HCT116 (cell line): ENCODE measurements around the gene SGPP2. TPM values are rescaled to one million over a fixed set of nuclear protein-coding genes. Genes with fewer than 3 reads are reported as not detected.

ENCODE experiments used
- ATAC-seq: fragments of 200-7000 bp; cut with Tn5 transposase; 2 replicates; pipeline ENCODE4 v1.9.1; 2020; ENCODE audit warnings: mild to moderate bottlenecking, moderate library complexity
- BruUV-seq: library from RNA; stranded (reverse); fragments of 400-500 nt; replicated peaks from 2 replicates; lab custom pipeline; 2021; lab: Mats Ljungman, UMichigan
- CTCF ChIA-PET: fragments of 300-600 bp; sonication (Branson Sonifier 250); formaldehyde crosslinking; loops from one replicate; lab custom pipeline; 2021; ENCODE audit warnings: antibody characterized with exemption; lab: Charles Lee
- POLR2A ChIA-PET: fragments of 300-600, 350-600 bp; sonication (Branson Sonifier 250); formaldehyde crosslinking; loops from one replicate; lab custom pipeline; 2021; ENCODE audit warnings: antibody characterized with exemption; lab: Charles Lee
- RAD21 ChIA-PET, 2 experiments: fragments of 300-600 bp; sonication (Branson Sonifier 250); formaldehyde crosslinking; loops; one replicate each; lab custom pipeline; 2023; ENCODE audit warnings: low total read pairs in 2 of 2; ENCODE audit not compliant: uncharacterized antibody in 2 of 2, unreplicated experiment in 2 of 2, low non-redundant PET in 1 of 2; lab: Charles Lee
- DNase-seq: peaks from one replicate; pipeline ENCODE4 v3.0.0-alpha.2; 2010; ENCODE audit warnings: low read depth, low spot score
- H2AFZ ChIP-seq: fragments of 200-600 bp; shearing (Covaris generic), sonication (generic); 2 replicates; pipeline ENCODE4 v1.6.1; 2017; ENCODE audit warnings: low read depth, mixed run types, mixed read lengths, antibody characterized with exemption, low read length; ENCODE audit not compliant: poor library complexity, severe bottlenecking
- H3K27ac ChIP-seq: 2 replicates; pipeline ENCODE4 v1.5.1; 2012; ENCODE audit warnings: low read depth, low read length
- H3K27me3 ChIP-seq: fragments of 200-600 bp; sonication (generic); 2 replicates; pipeline ENCODE4 v1.6.1; 2016; ENCODE audit warnings: mixed run types, low read length, mixed read lengths; ENCODE audit not compliant: insufficient read depth
- H3K36me3 ChIP-seq, 2 experiments: fragments of 200-500 bp in 1 of 2; fragments of 200-600 bp in 1 of 2; sonication (Bioruptor generic) in 1 of 2; sonication (generic) in 1 of 2; 2 replicates each; pipeline versions ENCODE4 v1.5.1 to v1.6.1; 2014 to 2016; ENCODE audit warnings: low read length in 2 of 2, inconsistent platforms in 1 of 2, mixed read lengths in 1 of 2, mixed run types in 1 of 2; ENCODE audit not compliant: insufficient read depth in 2 of 2, control insufficient read depth in 1 of 2
- H3K4me1 ChIP-seq, 2 experiments: fragments of 200-600 bp in 1 of 2; sonication (generic) in 1 of 2; 2 replicates each; pipeline versions ENCODE4 v1.5.1 to v1.6.1; 2012 to 2017; ENCODE audit warnings: low read length in 2 of 2, inconsistent platforms in 1 of 2, mild to moderate bottlenecking in 1 of 2, mixed read lengths in 1 of 2, mixed run types in 1 of 2, moderate library complexity in 1 of 2; ENCODE audit not compliant: insufficient read depth in 2 of 2, control insufficient read depth in 1 of 2
- H3K4me2 ChIP-seq: fragments of 200-600 bp; sonication (generic); 2 replicates; pipeline ENCODE4 v1.6.1; 2017; ENCODE audit warnings: mixed run types, low read length, mixed read lengths
- H3K4me3 ChIP-seq, 2 experiments: fragments of 200-600 bp in 1 of 2; sonication (generic) in 1 of 2; replicated peaks in 1 of 2; 2 replicates each; pipeline ENCODE4 v1.5.1; 2011 to 2016; ENCODE audit warnings: low read length in 2 of 2, control low read depth in 1 of 2, low read depth in 1 of 2, mild to moderate bottlenecking in 1 of 2, mixed read lengths in 1 of 2, mixed run types in 1 of 2
- H3K79me2 ChIP-seq: fragments of 200-600 bp; sonication (generic); 2 replicates; pipeline ENCODE4 v1.6.1; 2017; ENCODE audit warnings: mild to moderate bottlenecking, mixed run types, low read length, moderate library complexity, mixed read lengths; ENCODE audit not compliant: insufficient read depth
- H3K9ac ChIP-seq: fragments of 200-600 bp; sonication (generic); 2 replicates; pipeline ENCODE4 v1.6.1; 2016; ENCODE audit warnings: low read length, mixed read lengths
- H3K9me2 ChIP-seq: fragments of 200-600 bp; sonication (generic), shearing (Covaris generic); 2 replicates; pipeline ENCODE4 v1.6.1; 2017; ENCODE audit warnings: mixed run types, mild to moderate bottlenecking, moderate library complexity; ENCODE audit not compliant: insufficient read depth
- H3K9me3 ChIP-seq, 2 experiments: fragments of 200-500 bp in 1 of 2; fragments of 200-600 bp in 1 of 2; sonication (Bioruptor generic) in 1 of 2; sonication (generic) in 1 of 2; 2 replicates each; pipeline ENCODE4 v1.6.1; 2014 to 2017; ENCODE audit warnings: low read length in 2 of 2, mixed read lengths in 2 of 2, inconsistent platforms in 1 of 2, low read depth in 1 of 2, mild to moderate bottlenecking in 1 of 2, mixed run types in 1 of 2, moderate library complexity in 1 of 2; ENCODE audit not compliant: control insufficient read depth in 1 of 2, insufficient read depth in 1 of 2
- H4K20me1 ChIP-seq: fragments of 200-600 bp; sonication (generic), shearing (Covaris generic); 2 replicates; pipeline ENCODE4 v1.6.1; 2017; ENCODE audit warnings: mixed run types, mild to moderate bottlenecking, moderate library complexity; ENCODE audit not compliant: insufficient read depth
- CEBPB ChIP-seq: IDR thresholded peaks from 2 replicates; pipeline ENCODE4 v1.6.1; 2012; ENCODE audit warnings: low read depth
- ELF1 ChIP-seq: IDR thresholded peaks from 2 replicates; pipeline ENCODE4 v1.6.1; 2012; ENCODE audit warnings: low read depth, borderline replicate concordance
- EZH2phosphoT487 ChIP-seq: fragments of 200-600 bp; IDR thresholded peaks from 2 replicates; pipeline ENCODE4 v1.6.1; 2018; ENCODE audit warnings: antibody characterized with exemption, borderline replicate concordance
- POLR2AphosphoS5 ChIP-seq: IDR thresholded peaks from 2 replicates; pipeline ENCODE4 v1.6.1; 2011; ENCODE audit warnings: mild to moderate bottlenecking, low read depth, low read length, moderate library complexity
- RAD21 ChIP-seq: IDR thresholded peaks from 2 replicates; pipeline ENCODE4 v1.6.1; 2012; ENCODE audit warnings: low read depth, mild to moderate bottlenecking
- SRF ChIP-seq: IDR thresholded peaks from 2 replicates; pipeline ENCODE4 v1.6.1; 2012; ENCODE audit warnings: low read depth
- YY1 ChIP-seq: IDR thresholded peaks from 2 replicates; pipeline ENCODE4 v1.6.1; 2011; ENCODE audit warnings: low read length, low read depth, moderate library complexity, mild to moderate bottlenecking; ENCODE audit not compliant: insufficient replicate concordance; ENCODE audit errors: extremely low read depth
- intact Hi-C: fragments of 100-400 bp; cut with micrococcal nuclease; formaldehyde crosslinking; loops from 2 replicates; pipeline ENCODE4 v1.10.0; 2022
- total RNA-seq: library from RNA; stranded (reverse); gene quantifications from one replicate; pipeline ENCODE4 v1.2.1, GENCODE V29; 2021; ENCODE audit not compliant: unreplicated experiment
- TF ChIP-seq, protein P1 (sequence below): IDR thresholded peaks from 2 replicates; pipeline ENCODE4 v1.6.1; 2012; ENCODE audit warnings: low read depth
- TF ChIP-seq, protein P2 (sequence below): IDR thresholded peaks from 2 replicates; pipeline ENCODE4 v1.6.1; 2012

Gene SGPP2
- total RNA-seq, 1 experiment from 2014 or later: 1.6 TPM

DNA sequence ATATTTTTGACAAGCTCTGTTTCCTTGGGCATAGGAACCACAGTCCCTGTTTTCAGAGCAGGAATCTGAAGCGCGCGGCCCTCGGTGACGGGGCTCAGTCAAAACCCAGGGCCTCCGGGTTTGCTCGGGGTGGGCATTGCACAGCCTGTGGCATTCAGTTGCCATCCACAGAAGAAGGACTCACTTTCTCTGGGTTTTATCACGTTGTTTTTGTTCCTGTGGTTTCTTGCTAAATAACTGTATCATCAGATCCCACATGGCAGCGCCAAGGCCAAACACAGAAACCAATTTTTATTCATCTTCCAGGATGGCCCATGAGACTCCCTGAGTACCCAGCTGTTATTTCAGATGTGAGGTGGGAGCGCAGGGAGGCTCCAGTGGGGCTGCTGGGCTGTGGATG, 35.6 kb downstream of the SGPP2 start:
- no TSS peak for BruUV-seq
- Histone ChIP-seq H3K36me3 (no peaks in the 10 kb centered on the region), H3K9me3 (no peaks in the 10 kb centered on the region), H3K4me1 (no peaks in the 10 kb centered on the region), H3K4me3 (no peak overlapping the region), H3K27ac (no peak overlapping the region), H4K20me1 (no peaks in the 10 kb centered on the region), H3K4me2 (no peak overlapping the region), H3K9ac (no peak overlapping the region), H2AFZ (no peak overlapping the region), H3K27me3 (0 out of 2 replicates have a peak, but pooled peaks cover 3% of the 10 kb centered on the region), H3K79me2 (no peaks in the 10 kb centered on the region), H3K9me2 (no peaks in the 10 kb centered on the region)
- ChIA-PET POLR2A (interaction anchor here (1.2 kb wide), 1 partner anchor 12 kb away, joined by 3 read pairs; no protein-coding TSS in a partner anchor), CTCF (no interaction called here), RAD21 (no interaction called here)
- TF ChIP-seq POLR2AphosphoS5 (no peak), CEBPB (no peak), RAD21 (no peak), ELF1 (no peak), SRF (no peak)
- TF ChIP-seq, protein P1, sequence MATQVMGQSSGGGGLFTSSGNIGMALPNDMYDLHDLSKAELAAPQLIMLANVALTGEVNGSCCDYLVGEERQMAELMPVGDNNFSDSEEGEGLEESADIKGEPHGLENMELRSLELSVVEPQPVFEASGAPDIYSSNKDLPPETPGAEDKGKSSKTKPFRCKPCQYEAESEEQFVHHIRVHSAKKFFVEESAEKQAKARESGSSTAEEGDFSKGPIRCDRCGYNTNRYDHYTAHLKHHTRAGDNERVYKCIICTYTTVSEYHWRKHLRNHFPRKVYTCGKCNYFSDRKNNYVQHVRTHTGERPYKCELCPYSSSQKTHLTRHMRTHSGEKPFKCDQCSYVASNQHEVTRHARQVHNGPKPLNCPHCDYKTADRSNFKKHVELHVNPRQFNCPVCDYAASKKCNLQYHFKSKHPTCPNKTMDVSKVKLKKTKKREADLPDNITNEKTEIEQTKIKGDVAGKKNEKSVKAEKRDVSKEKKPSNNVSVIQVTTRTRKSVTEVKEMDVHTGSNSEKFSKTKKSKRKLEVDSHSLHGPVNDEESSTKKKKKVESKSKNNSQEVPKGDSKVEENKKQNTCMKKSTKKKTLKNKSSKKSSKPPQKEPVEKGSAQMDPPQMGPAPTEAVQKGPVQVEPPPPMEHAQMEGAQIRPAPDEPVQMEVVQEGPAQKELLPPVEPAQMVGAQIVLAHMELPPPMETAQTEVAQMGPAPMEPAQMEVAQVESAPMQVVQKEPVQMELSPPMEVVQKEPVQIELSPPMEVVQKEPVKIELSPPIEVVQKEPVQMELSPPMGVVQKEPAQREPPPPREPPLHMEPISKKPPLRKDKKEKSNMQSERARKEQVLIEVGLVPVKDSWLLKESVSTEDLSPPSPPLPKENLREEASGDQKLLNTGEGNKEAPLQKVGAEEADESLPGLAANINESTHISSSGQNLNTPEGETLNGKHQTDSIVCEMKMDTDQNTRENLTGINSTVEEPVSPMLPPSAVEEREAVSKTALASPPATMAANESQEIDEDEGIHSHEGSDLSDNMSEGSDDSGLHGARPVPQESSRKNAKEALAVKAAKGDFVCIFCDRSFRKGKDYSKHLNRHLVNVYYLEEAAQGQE: no peak
- intact Hi-C loops: no loop called here
- ATAC-seq: no peak
- no peak for DNase-seq

DNA sequence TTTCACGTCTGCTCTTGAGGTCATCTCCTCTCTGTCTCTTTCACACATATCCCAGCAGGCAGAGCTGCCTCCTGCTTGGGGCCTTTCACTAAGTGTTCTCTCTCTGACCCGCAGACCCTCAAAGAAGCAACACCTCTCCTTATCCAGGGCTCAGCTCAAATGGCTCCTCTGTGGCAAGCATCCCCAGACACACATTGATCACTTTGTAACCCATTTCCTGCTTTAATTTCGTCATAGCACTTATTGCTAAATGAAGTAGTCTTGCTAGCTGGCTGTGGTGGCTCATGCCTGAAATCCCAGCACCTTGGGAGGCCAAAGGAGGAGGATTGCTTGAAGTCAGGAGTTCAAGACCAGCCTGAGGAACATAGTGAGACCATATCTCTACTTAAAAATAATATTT, 41.4 kb downstream of the SGPP2 start:
- Histone ChIP-seq H3K9me3 (no peaks in the 10 kb centered on the region), H3K4me3 (no peak overlapping the region)
- TF ChIP-seq SRF (no peak), EZH2phosphoT487 (no peak), YY1 (no peak)
- TF ChIP-seq, protein P2, sequence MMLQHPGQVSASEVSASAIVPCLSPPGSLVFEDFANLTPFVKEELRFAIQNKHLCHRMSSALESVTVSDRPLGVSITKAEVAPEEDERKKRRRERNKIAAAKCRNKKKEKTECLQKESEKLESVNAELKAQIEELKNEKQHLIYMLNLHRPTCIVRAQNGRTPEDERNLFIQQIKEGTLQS: no peak
- TF ChIP-seq, all 23 proteins: peak for 0
- intact Hi-C loops: no loop called here
- CTCF ChIA-PET: no interaction called here
- H3K9ac ChIP-seq: no peak overlapping the region
- no peaks in the 10 kb centered on the region for H3K9me2 ChIP-seq
- RAD21 ChIA-PET: no interaction called here
- H3K27me3 ChIP-seq: 0 out of 2 replicates have a peak, but pooled peaks cover 3% of the 10 kb centered on the region
- no peak for ATAC-seq
- H3K4me2 ChIP-seq: no peak overlapping the region
- H3K36me3 ChIP-seq: no peaks in the 10 kb centered on the region
- H2AFZ ChIP-seq: no peak overlapping the region
- no peaks in the 10 kb centered on the region for H3K4me1 ChIP-seq
- no peaks in the 10 kb centered on the region for H3K79me2 ChIP-seq
- POLR2A ChIA-PET: no interaction called here
- no peak overlapping the region for H3K27ac ChIP-seq
- H4K20me1 ChIP-seq: no peaks in the 10 kb centered on the region
- no TSS peak for BruUV-seq
- DNase-seq: no peak
